ENCODE data around the gene RFX1.

The RFX1 gene

GRCh38 chr19:13961826-13962698 is 44.1 kb downstream of the RFX1 start:
- Histone ChIP-seq H3K36me3 (replicated peaks; ENCODE audit: low read depth, low read length) (peaks cover 33% of the 10 kb centered on the region), H3K79me2 (ENCODE audit: low read length) (no peaks in the 10 kb centered on the region), H3K9me3 (ENCODE audit: insufficient read depth, low read length) (no peaks in the 10 kb centered on the region), H3K4me1 (ENCODE audit: low read length) (no peaks in the 10 kb centered on the region), H3K27me3 (ENCODE audit: low read depth, low read length) (no peaks in the 10 kb centered on the region), H3K4me3 (ENCODE audit: low read length) (no peak overlapping the region), H3K4me2 (ENCODE audit: low read length) (no peak overlapping the region), H3K9ac (ENCODE audit: low read length) (no peak overlapping the region), H4K20me1 (ENCODE audit: insufficient read depth, low read length) (no peaks in the 10 kb centered on the region), H2AFZ (ENCODE audit: low read depth, low read length) (no peak overlapping the region), H3K27ac (ENCODE audit: low read length) (no peak overlapping the region)
- TF ChIP-seq EZH2phosphoT487 (IDR thresholded peaks at IDR 0.05; ENCODE audit: low read depth) (no peak), CTCF (IDR thresholded peaks at IDR 0.05; ENCODE audit: low read depth, low read length) (no peak)

- no peaks in the 10 kb centered on the region for H3K9me3 ChIP-seq (ENCODE audit: insufficient read depth, low read length)
- H3K27me3 ChIP-seq (ENCODE audit: low read depth, low read length), result no peaks in the 10 kb centered on the region
- no peak overlapping the region for H3K9ac ChIP-seq (ENCODE audit: low read length)
- H3K4me1 ChIP-seq (ENCODE audit: low read length), result no peaks in the 10 kb centered on the region
- peaks cover 41% of the 10 kb centered on the region for H3K36me3 ChIP-seq (replicated peaks; ENCODE audit: low read depth, low read length)
- no peak for TF ChIP-seq EZH2phosphoT487 (IDR thresholded peaks at IDR 0.05; ENCODE audit: low read depth)
- TF ChIP-seq CTCF (IDR thresholded peaks at IDR 0.05; ENCODE audit: low read depth, low read length), result no peak
- no peak overlapping the region for H2AFZ ChIP-seq (ENCODE audit: low read depth, low read length)
- no peak overlapping the region for H3K27ac ChIP-seq (ENCODE audit: low read length)
- no peak overlapping the region for H3K4me3 ChIP-seq (ENCODE audit: low read length)
- H3K4me2 ChIP-seq (ENCODE audit: low read length), result no peak overlapping the region
- no peaks in the 10 kb centered on the region for H4K20me1 ChIP-seq (ENCODE audit: insufficient read depth, low read length)
- no peaks in the 10 kb centered on the region for H3K79me2 ChIP-seq (ENCODE audit: low read length)
Observed at GRCh38 chr19:13960863-13961784, 45.0 kb downstream of the RFX1 start.

GRCh38 chr19:13959962-13960862 is 45.9 kb downstream of the RFX1 start:
- H3K9me3 ChIP-seq (ENCODE audit: insufficient read depth, low read length), result no peaks in the 10 kb centered on the region
- H3K4me1 ChIP-seq (ENCODE audit: low read length), result no peaks in the 10 kb centered on the region
- H3K36me3 ChIP-seq (replicated peaks; ENCODE audit: low read depth, low read length), result peaks cover 50% of the 10 kb centered on the region
- H4K20me1 ChIP-seq (ENCODE audit: insufficient read depth, low read length), result no peaks in the 10 kb centered on the region
- no peaks in the 10 kb centered on the region for H3K27me3 ChIP-seq (ENCODE audit: low read depth, low read length)
- no peak overlapping the region for H3K4me2 ChIP-seq (ENCODE audit: low read length)
- H3K4me3 ChIP-seq (ENCODE audit: low read length), result no peak overlapping the region
- H3K9ac ChIP-seq (ENCODE audit: low read length), result no peak overlapping the region
- TF ChIP-seq EZH2phosphoT487 (IDR thresholded peaks at IDR 0.05; ENCODE audit: low read depth) (no peak), CTCF (IDR thresholded peaks at IDR 0.05; ENCODE audit: low read depth, low read length) (peak; percentile 36; the same call in 1 of the 2 replicates)
- no peak overlapping the region for H2AFZ ChIP-seq (ENCODE audit: low read depth, low read length)
- H3K27ac ChIP-seq (ENCODE audit: low read length), result no peak overlapping the region
- H3K79me2 ChIP-seq (ENCODE audit: low read length), result no peaks in the 10 kb centered on the region

All from OCI-LY3 (cell line).